Measurements from ENCODE around the gene LGALS7. TPM values are rescaled to one million over a fixed set of nuclear protein-coding genes. Genes with fewer than 3 reads are reported as not detected.

Gene LGALS7
- total and polyA plus RNA-seq, 10 of the 15 experiments (the other 5 are each of a cell fraction or from before 2014, with no cell fraction given): 0.19 TPM; not detected in 9

DNA sequence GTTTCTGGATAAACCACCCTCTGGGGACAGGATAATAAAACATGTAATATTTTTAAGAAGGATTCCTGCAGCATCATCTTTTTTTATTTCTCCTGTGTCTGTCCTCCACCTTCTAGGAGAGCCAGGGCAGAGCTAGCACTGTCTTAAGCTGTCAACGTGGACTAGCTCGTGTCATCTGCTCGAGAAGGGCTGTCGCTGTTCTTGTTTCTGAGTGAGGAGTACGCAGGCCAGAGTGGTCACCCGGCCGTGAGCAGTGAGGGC lies 42.9 kb downstream of the LGALS7 start:
- SMC1A ChIA-PET (ENCODE audit: uncharacterized antibody, unreplicated experiment): interaction anchor here (1.2 kb wide), 1 partner anchor 146 kb away, joined by 3 read pairs; no protein-coding TSS in a partner anchor
- intact Hi-C loops (cut with micrococcal nuclease; ENCODE audit: unreplicated experiment) (loop anchor here (10.0 kb wide), 1 partner anchor 216 kb away; no protein-coding TSS in a partner anchor), in situ Hi-C loops (cut with MboI) (loop anchor here (5.0 kb wide), 1 partner anchor 202 kb away; the partner anchor contains the start of genes MRPS12 and SARS2)

More for the DNA sequence above, 42.9 kb downstream of the LGALS7 start:
- TF ChIP-seq, protein P1, sequence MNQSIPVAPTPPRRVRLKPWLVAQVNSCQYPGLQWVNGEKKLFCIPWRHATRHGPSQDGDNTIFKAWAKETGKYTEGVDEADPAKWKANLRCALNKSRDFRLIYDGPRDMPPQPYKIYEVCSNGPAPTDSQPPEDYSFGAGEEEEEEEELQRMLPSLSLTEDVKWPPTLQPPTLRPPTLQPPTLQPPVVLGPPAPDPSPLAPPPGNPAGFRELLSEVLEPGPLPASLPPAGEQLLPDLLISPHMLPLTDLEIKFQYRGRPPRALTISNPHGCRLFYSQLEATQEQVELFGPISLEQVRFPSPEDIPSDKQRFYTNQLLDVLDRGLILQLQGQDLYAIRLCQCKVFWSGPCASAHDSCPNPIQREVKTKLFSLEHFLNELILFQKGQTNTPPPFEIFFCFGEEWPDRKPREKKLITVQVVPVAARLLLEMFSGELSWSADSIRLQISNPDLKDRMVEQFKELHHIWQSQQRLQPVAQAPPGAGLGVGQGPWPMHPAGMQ (IDR thresholded peaks at IDR 0.05; ENCODE audit: borderline replicate concordance): no peak
- no peak for TF ChIP-seq JUNB (IDR thresholded peaks at IDR 0.05)
- TF ChIP-seq ETV6 (conservative IDR thresholded peaks at IDR 0.05 in 1 of 2, IDR thresholded peaks at IDR 0.05 in 1 of 2; ENCODE audit: borderline replicate concordance in 1 of 2, low read depth in 1 of 2): no peak
- no peak for TF ChIP-seq BCL11A (IDR thresholded peaks at IDR 0.05; ENCODE audit: low read depth, low read length)
- TF ChIP-seq YY1 (IDR thresholded peaks at IDR 0.05; ENCODE audit: low read depth, low read length): no peak
- TF ChIP-seq KDM1A (IDR thresholded peaks at IDR 0.05; ENCODE audit: borderline replicate concordance): no peak
- TF ChIP-seq SUZ12 (IDR thresholded peaks at IDR 0.05; ENCODE audit: unreplicated experiment): no peak
- TF ChIP-seq, protein P2, sequence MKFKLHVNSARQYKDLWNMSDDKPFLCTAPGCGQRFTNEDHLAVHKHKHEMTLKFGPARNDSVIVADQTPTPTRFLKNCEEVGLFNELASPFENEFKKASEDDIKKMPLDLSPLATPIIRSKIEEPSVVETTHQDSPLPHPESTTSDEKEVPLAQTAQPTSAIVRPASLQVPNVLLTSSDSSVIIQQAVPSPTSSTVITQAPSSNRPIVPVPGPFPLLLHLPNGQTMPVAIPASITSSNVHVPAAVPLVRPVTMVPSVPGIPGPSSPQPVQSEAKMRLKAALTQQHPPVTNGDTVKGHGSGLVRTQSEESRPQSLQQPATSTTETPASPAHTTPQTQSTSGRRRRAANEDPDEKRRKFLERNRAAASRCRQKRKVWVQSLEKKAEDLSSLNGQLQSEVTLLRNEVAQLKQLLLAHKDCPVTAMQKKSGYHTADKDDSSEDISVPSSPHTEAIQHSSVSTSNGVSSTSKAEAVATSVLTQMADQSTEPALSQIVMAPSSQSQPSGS (IDR thresholded peaks at IDR 0.05; ENCODE audit: low read length): no peak
- H3K27ac ChIP-seq (ENCODE audit: control insufficient read depth, insufficient read depth): no peak overlapping the region
- H2AFZ ChIP-seq (ENCODE audit: control insufficient read depth, low read depth, low read length): no peak overlapping the region
- no peaks in the 10 kb centered on the region; the same call in 1 of the 2 replicates for H3K79me2 ChIP-seq (ENCODE audit: control insufficient read depth, insufficient read depth, low read length)
- H3K9me3 ChIP-seq (replicated peaks; ENCODE audit: control insufficient read depth, insufficient read depth, low read length): no peaks in the 10 kb centered on the region
- no peaks in the 10 kb centered on the region for H3K27me3 ChIP-seq (replicated peaks in 1 of 2; ENCODE audit: control insufficient read depth in 2 of 2, insufficient read depth in 2 of 2, low read length in 1 of 2)
- H3K36me3 ChIP-seq (ENCODE audit: control insufficient read depth in 2 of 2, insufficient read depth in 2 of 2, low read length in 1 of 2): peaks cover 0 to 22% of the 10 kb centered on the region in 2 experiments; a peak in 3 of 4 replicates
- ATAC-seq: no peak
- no peak for FAIRE-seq
- H3K4me1 ChIP-seq (ENCODE audit: control insufficient read depth, insufficient read depth, low read length): peaks cover 19% of the 10 kb centered on the region
- H4K20me1 ChIP-seq (ENCODE audit: control insufficient read depth, insufficient read depth): no peaks in the 10 kb centered on the region
- BruUV-seq (replicated peaks): no TSS peak
- DNase-seq (ENCODE audit: low read depth, low spot score): no peak
- no peak overlapping the region for H3K9ac ChIP-seq (ENCODE audit: control insufficient read depth, insufficient read depth, low read length)
- WGBS (ENCODE audit: insufficient coverage, insufficient replicate concordance, low lambda C conversion rate, missing lambda C conversion rate): 96% methylated on average over 7 of the region's 7 CpGs
- ChIA-PET POLR2A (no interaction called here), RAD21 (ENCODE audit: unreplicated experiment) (interaction anchor here (1.4 kb wide), 1 partner anchor 149 kb away, joined by 3 read pairs; no protein-coding TSS in a partner anchor), CTCF (interaction anchor here (1.2 to 2.9 kb wide), 2 partner anchors 138 to 157 kb away, joined by 4 to 15 read pairs; no protein-coding TSS in a partner anchor)
- no peak overlapping the region for H3K4me2 ChIP-seq (ENCODE audit: control insufficient read depth, insufficient read depth)
- no peak overlapping the region for H3K4me3 ChIP-seq
